Measurements from ENCODE around the gene FAM184A.
"Not testable (repeated sequence)": the region's sequence is repeated elsewhere in the genome, so short reads cannot be mapped to it uniquely, and the experiment has no call there.

The FAM184A gene

DNA sequence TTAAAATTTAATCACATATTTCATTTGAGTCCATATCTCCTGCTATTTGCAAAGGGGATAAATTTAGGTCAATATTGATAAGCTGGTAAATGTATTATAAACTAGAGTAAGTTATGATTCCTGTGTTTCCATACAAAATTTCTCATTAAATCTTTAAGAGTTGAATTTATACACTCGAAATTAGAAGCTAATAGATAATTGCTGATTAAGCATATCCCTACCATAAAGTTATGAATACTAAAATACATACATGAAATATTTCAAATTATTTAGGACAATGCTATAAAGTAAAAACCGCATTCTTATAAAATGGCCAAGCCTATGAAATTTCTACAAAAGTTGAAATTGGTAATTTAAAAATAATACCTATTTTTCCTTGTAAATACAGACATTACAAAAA, 71.5 kb downstream of the FAM184A start:
- no peak for DNase-seq

- no peak for DNase-seq
Measured at GRCh38 chr6:119002069-119002468, 76.4 kb downstream of the FAM184A start.

GRCh38 chr6:118999494-119000040, 78.9 kb downstream of the FAM184A start:
- DNase-seq, result no peak

DNA sequence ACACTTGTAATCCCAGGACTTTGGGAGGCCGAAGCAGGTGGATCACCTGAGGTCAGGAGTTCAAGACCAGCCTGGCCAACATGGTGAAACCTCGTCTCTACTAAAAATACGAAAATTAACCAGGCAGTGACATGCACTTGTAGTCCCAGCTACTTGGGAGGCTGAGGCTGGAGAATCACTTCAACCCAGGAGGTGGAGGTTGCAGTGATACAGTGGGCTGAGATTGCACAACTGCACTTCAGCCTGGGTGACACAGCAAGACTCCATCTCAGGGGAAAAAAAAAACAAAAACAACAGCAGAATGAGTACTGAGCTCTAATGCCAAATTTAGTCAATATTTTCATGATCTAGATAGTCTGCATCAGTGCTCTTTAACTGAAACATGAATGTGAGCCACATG, 81.0 kb downstream of the FAM184A start:
- not testable (repeated sequence) for DNase-seq

DNA sequence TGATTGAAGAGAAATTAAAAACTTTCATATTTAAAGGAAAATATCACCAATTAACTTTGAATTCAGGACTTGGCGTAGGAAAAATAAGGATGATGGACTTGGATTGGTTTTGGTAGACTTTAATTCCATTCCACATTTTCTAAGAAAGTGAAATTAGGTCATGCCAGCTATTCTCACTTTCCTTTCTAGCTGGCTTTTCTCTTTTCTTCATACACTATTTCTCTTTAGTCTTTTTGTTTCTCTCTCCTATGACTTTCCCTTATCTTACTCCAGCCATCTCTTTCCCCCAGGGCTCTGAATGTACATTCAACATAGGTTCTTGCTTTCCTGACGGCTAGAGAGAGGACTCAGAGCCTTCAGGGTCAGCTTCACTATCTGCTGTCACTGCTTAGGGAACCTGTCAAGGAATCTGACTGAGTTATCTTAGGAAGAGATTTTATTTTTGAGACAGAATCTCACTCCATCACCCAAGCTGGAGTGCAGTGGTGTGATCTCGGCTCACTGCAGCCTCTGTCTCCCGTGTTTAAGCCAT, 82.1 kb downstream of the FAM184A start:
- no peak for DNase-seq

DNA sequence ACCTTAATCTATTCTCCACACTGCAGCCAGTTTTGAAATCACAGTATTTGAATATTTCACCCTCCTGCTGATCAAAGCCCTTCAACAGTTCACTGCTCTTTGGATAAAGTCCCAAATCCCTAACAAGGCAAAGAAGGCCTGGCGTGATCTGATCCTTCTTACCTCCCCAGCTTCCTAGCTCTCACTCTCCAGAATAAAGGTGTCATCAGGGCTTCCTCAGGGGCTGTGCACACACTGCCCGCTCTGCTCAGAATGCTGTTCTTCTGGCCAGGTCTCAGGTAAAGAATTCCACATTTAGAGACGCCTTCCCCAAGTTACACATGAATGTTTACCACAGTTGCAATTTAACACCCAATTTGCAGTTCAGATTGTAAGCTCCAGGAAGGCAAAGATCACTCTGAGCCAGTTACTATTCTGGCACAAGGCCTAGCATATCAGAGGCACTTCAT, 84.6 kb downstream of the FAM184A start:
- no peak for DNase-seq

DNA sequence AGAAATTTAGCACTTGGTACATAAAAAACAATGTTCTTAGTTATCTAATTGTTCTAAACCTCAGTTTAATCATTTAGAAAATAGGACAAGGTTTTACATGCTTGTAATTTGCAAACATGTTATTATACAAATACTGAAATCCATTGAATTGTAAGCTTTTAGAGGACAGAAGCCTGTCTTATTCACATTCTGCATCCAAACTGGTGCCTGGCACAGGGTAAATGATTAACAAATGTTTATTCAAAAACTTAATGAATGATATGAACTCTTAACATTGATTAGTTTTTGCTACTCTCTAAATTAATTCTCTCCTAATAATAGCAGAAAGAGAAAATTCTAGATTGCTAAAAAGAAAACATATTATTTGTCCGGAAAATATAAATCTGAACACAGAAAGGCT, 85.1 kb downstream of the FAM184A start:
- no peak for DNase-seq

DNA sequence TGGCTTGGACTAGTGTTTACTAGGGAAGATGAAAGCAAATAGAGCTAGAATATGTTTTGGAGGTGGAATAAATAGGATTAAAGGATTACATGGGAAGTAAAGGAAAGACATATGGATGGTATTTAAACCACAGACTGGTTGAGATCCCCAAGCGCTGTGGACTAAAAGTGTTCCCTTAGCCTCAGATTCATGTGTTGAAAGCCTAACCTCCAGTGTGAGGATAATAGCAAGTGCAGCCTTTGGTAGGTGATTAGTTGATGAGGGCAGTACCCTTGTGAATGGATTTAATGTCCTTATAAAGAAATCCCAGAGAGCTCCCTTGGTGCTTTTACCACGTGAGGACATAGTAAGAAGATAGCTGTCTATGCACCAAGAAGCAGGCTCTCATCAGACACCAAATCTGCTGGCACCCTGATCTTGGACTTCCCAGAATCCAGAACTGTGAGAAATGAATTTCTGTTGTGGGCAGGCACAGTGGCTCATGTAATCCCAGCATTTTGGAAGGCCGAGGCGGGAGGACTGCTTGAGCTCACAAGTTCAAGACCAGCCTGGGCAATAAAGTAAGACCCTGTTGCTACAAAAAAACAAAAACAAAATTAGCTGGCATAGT, 86.2 kb downstream of the FAM184A start:
- no peak for DNase-seq

GRCh38 chr6:118986312-118986711, 92.2 kb downstream of the FAM184A start:
- DNase-seq, result no peak

GRCh38 chr6:118985123-118985830, 93.2 kb downstream of the FAM184A start:
- no peak for DNase-seq

GRCh38 chr6:118984342-118984741, 94.1 kb downstream of the FAM184A start:
- no peak for DNase-seq

- DNase-seq, result no peak
Measured at GRCh38 chr6:118982575-118982911, 95.9 kb downstream of the FAM184A start.

GRCh38 chr6:118981884-118982574, 96.4 kb downstream of the FAM184A start:
- no peak for DNase-seq

DNA sequence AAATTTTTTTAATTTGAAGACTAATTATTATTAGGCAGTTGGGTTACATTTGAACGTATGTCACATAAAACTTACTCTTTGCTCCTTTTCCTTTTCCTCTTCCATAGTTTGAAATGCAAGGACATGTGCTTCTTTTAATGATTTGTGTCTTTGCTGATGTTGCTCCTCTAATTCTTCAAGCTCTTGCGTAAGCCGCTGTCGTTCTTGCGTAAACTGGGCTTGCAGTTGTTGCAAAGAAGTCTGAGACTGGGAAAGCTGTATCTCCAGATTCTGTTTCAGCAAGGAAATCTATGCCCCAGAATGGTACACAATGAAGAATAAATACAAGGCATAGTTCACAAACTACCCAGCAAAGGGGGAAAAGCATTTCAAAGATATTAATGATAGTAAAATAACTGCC, 98.4 kb downstream of the FAM184A start:
- DNase-seq, result no peak

DNA sequence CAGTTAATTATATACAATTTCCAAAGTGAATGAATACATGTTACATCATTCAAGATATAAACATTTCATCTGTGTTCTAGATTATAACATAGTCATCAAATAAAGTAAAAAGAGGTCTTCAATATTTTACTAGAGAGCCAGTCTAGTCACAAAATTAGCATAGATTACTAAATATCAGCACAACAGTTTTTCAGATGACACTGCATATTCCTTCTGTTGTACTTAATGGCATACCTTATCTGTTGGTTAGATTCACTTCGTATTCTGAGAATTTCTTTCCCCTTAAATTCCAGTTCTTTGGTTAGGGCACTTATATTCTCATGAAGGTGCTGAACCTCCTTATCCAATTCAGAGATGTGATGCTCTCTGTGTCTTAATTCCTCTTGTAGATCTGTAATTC, 103.7 kb downstream of the FAM184A start:
- no peak for DNase-seq

DNA sequence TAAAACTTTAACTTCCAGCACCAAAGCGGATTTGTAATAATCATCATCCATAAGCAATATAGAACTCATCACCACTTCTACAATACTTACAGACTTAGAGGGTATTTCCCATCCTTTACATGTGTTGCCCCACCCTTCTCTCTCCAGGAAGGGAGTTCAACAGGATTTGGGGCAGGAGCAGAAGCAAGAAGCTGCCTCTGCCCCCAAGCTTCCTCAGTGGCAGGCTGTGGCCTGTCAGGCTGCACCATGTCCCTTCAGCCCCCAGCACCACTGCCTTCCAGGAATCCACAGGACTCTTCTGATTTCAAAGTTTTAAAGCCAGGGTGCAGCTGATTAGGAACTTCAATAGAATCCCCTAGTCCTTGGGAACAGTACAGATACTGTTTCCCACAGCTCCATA, 106.8 kb downstream of the FAM184A start:
- no peak for DNase-seq

DNA sequence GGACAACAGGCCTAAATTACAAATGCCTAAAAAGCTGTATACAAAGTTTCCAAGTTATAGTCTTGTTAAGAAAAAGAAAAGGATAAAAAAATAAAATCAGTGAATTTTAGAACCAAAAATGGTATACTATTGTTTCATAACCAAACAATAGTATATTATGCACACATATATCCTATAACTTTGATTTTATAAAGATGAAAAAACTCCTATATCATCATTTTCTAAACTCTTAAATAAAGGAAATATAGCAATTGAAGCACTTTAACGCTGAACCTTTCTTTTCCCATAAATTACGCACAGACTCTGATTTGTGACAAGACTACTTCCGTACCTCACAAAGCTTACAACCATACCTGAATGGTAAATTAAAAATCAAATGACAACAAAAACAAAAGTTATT, 107.6 kb downstream of the FAM184A start:
- no peak for DNase-seq

- no peak for DNase-seq
Measured at GRCh38 chr6:118968416-118968815, 110.0 kb downstream of the FAM184A start.

DNA sequence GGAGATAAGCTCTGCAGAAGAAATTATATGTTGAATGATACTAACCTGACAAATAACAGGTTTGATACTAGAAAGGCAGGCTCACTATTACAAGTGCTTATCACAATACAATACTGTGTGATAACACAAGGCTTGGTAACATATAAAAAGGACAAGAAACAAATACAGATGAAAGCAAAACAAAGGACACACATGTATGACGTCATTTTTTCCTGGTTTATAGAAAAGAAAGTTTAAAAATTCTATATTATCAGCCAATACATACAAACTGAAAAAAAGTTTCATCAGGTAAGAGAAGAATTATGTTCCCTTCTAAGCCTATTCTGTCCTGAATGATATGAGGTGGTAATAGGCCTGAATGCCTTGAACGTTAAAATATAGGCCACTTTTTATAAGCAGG, 111.2 kb downstream of the FAM184A start:
- DNase-seq, result no peak

DNA sequence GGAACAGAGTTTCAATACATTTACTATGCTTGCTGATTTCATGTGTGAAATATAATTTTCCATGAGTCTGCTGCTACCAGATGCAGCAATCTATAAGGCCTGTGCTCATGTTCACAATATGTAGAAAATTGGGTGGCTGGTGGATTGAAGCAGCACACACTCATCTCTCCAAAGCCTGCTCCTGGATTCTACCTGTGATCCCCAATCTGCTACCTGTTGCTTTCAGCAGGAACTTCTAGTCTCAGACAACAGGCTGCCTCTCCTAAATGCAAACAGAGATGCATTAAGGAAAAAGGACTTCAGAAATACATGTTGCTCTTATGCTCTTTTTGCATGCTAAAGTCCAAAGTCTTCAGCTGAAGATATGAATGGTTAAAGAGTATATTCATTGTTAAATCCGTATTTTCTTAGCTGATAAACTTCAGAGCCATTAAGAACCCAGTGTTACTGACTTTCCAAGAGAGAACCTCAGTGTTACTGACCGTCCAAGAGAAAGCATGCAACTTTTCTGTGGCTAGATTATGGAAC, 112.6 kb downstream of the FAM184A start:
- DNase-seq, result no peak

DNA sequence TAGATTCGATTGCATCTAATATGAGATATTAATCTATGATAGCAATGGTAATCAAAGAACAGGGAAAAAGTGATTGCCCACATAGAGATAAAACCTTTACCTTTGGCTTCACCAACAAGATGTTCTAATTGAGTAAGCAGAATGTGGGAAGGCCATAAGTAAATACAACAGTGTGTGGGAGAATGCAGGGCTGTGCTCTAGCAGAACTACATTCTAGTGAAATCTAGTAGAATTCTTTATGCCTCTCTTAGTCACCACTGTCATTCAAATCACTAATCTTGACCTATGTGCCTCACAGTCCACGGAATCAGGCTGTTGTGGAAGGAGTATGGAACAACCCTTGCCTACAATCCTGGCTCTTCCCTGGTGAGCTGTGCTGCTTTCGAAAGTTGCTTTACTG, 113.1 kb downstream of the FAM184A start:
- DNase-seq, result no peak

DNA sequence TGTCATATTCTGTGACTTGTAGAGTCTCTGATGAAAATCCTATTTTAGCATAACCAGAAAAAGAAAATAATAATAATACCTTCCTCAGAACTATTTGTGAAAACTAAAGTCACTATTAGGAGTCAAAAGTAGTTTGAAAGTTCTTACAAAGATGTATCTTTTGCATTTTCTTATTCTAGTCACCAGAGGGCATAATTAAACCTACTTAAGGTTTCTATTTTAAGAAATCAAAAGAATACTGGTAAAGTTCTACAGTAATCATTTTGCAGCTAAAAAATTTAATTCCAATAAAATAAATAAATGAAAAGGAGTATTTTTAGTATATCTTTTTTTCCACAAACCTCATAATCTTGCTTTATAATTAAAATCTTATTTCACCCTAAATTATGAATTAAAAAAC, 115.5 kb downstream of the FAM184A start:
- no peak for DNase-seq

DNA sequence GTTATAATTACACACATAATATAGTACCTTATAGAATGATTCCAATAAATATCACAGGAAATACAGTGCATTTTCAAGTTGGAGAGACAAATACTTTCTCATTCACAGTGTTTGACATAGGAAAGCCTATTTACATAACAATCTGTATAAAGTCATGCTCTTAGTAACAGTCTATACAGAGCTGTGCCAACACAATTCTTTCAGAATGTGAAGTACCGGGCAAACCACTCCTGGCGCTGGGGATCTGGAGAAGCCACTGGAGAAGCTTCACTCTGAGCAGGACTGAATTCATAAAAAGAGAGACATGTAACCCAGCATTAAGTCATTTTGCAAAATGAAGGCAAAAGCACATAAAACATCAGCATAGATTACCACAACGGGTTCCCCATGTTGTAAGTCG, 118.6 kb downstream of the FAM184A start:
- no peak for DNase-seq

GRCh38 chr6:118953391-118953790, 125.1 kb downstream of the FAM184A start:
- no peak for DNase-seq
